Neural cell (in vitro differentiated cells): ENCODE measurements around the gene TPSB2.

Experiments
- EP300 ChIP-seq: fragments of 450-650 bp; conservative IDR thresholded peaks from 2 replicates; pipeline ENCODE4 v1.6.1; 2014; ENCODE audit warnings: antibody characterized with exemption, mild to moderate bottlenecking, moderate library complexity; ENCODE audit not compliant: poor library complexity, severe bottlenecking
- EZH2 ChIP-seq: fragments of 200-600, 300-800 bp; shearing (Covaris generic), sonication (generic); IDR thresholded peaks from 2 replicates; pipeline ENCODE4 v1.6.1; 2014; ENCODE audit warnings: antibody characterized with exemption, low read length, borderline replicate concordance, mild to moderate bottlenecking; ENCODE audit not compliant: insufficient read depth, poor library complexity, severe bottlenecking
- MXI1 ChIP-seq: fragments of 450-650 bp; conservative IDR thresholded peaks from 2 replicates; pipeline ENCODE4 v1.6.1; 2014; ENCODE audit warnings: antibody characterized with exemption, mild to moderate bottlenecking; ENCODE audit not compliant: poor library complexity, severe bottlenecking
- POLR2AphosphoS5 ChIP-seq: IDR thresholded peaks from 2 replicates; pipeline ENCODE4 v1.6.1; 2012
- RAD21 ChIP-seq: fragments of 450-650 bp; conservative IDR thresholded peaks from 2 replicates; pipeline ENCODE4 v1.6.1; 2014; ENCODE audit warnings: antibody characterized with exemption, mild to moderate bottlenecking, moderate library complexity
- REST ChIP-seq: IDR thresholded peaks from 2 replicates; pipeline ENCODE4 v1.6.1; 2012; ENCODE audit warnings: borderline replicate concordance
- TAF1 ChIP-seq: IDR thresholded peaks from 2 replicates; pipeline ENCODE4 v1.6.1; 2012; ENCODE audit warnings: low read depth
- TF ChIP-seq, protein P1 (sequence below): fragments of 450-650 bp; IDR thresholded peaks from 2 replicates; pipeline ENCODE4 v1.5.1; 2014; ENCODE audit warnings: antibody characterized with exemption, mild to moderate bottlenecking, moderate library complexity; ENCODE audit not compliant: poor library complexity, severe bottlenecking

GRCh38 chr16:1218930-1219611 lies 10.9 kb downstream of the TPSB2 start:
- TF ChIP-seq, protein P1, sequence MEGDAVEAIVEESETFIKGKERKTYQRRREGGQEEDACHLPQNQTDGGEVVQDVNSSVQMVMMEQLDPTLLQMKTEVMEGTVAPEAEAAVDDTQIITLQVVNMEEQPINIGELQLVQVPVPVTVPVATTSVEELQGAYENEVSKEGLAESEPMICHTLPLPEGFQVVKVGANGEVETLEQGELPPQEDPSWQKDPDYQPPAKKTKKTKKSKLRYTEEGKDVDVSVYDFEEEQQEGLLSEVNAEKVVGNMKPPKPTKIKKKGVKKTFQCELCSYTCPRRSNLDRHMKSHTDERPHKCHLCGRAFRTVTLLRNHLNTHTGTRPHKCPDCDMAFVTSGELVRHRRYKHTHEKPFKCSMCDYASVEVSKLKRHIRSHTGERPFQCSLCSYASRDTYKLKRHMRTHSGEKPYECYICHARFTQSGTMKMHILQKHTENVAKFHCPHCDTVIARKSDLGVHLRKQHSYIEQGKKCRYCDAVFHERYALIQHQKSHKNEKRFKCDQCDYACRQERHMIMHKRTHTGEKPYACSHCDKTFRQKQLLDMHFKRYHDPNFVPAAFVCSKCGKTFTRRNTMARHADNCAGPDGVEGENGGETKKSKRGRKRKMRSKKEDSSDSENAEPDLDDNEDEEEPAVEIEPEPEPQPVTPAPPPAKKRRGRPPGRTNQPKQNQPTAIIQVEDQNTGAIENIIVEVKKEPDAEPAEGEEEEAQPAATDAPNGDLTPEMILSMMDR = no peak
- TF ChIP-seq REST (no peak), POLR2AphosphoS5 (no peak), EP300 (no peak), EZH2 (no peak), RAD21 (no peak), TAF1 (no peak), MXI1 (no peak)
